Sigmoid colon (tissue), 7 donors: ENCODE measurements around the gene RIMKLB. TPM values are rescaled to one million over a fixed set of nuclear protein-coding genes. Genes with fewer than 3 reads are reported as not detected.
"Not testable (repeated sequence)": the region's sequence is repeated elsewhere in the genome, so short reads cannot be mapped to it uniquely, and the experiment has no call there.

Experiments
- DNase-seq: peaks from one replicate; pipeline ENCODE4 v3.0.0-alpha.2; 2019
- H3K27ac ChIP-seq, 4 donors: fragments of 200-600 bp; sonication (generic); one replicate each; pipeline ENCODE4 v1.5.1; 2016 to 2019; ENCODE audit warnings: mild to moderate bottlenecking in 1 of 4
- H3K27me3 ChIP-seq, 3 donors: fragments of 200-600 bp; sonication (generic); one replicate each; pipeline ENCODE4 v1.5.1; 2019; ENCODE audit warnings: mild to moderate bottlenecking in 1 of 3
- H3K36me3 ChIP-seq, 4 donors: fragments of 200-600 bp; sonication (generic); one replicate each; pipeline ENCODE4 v1.5.1; 2016 to 2019
- H3K4me1 ChIP-seq, 4 donors: fragments of 200-600 bp; sonication (generic); one replicate each; pipeline ENCODE4 v1.5.1; 2017 to 2019
- H3K4me3 ChIP-seq, 4 donors: fragments of 200-600 bp; sonication (generic); one replicate each; pipeline ENCODE4 v1.5.1; 2017 to 2019; ENCODE audit warnings: mild to moderate bottlenecking in 2 of 4, moderate library complexity in 1 of 4
- H3K9me3 ChIP-seq, 4 donors: fragments of 200-600 bp in 3 of 4; sonication (generic) in 3 of 4; one replicate each; pipeline versions ENCODE4 v1.5.1 to v1.6.1; 2013 to 2019
- CTCF ChIP-seq, 4 experiments: fragments of 450-650 bp in 3 of 4; fragments of 200-600 bp in 1 of 4; IDR thresholded peaks; one replicate each; pipeline ENCODE4 v1.5.1; 2016 to 2019; ENCODE audit warnings: antibody characterized with exemption in 4 of 4, mild to moderate bottlenecking in 3 of 4, moderate library complexity in 2 of 4
- EP300 ChIP-seq, 4 donors: sonication (generic); formaldehyde crosslinking; IDR thresholded peaks; one replicate each; pipeline ENCODE4 v1.6.1; 2017; ENCODE audit warnings: antibody characterized with exemption in 4 of 4
- POLR2A ChIP-seq, 2 donors: fragments of 450-650 bp; IDR thresholded peaks; one replicate each; pipeline ENCODE4 v1.6.1; 2016; ENCODE audit warnings: antibody characterized with exemption in 2 of 2, mild to moderate bottlenecking in 2 of 2, moderate library complexity in 2 of 2
- POLR2AphosphoS5 ChIP-seq, 4 donors: sonication (generic); formaldehyde crosslinking; IDR thresholded peaks; one replicate each; pipeline ENCODE4 v1.6.1; 2017; ENCODE audit warnings: antibody characterized with exemption in 4 of 4
- WGBS, 2 donors: extraction: QIAGEN DNeasy Blood & Tissue Kit; methylation state at CpG; one replicate each; pipeline ENCODE4 v1.1.7; 2013; 5-methylcytosine and 5-hydroxymethylcytosine counted together
- intact Hi-C: fragments of 100-400 bp; cut with DNase I; formaldehyde crosslinking; loops from one replicate; pipeline ENCODE4 v1.15.1; 2023
- polyA plus RNA-seq, 3 donors: library from polyadenylated mRNA; stranded (reverse); fragments of 200-250 nt; gene quantifications; one replicate each; pipeline ENCODE4 v1.2.3, GENCODE V29; 2013
- total RNA-seq, 4 donors: library from RNA; depleted of rRNA; stranded (reverse); fragments of >200 nt; gene quantifications; one replicate each; pipeline ENCODE4 v1.1.0, GENCODE V29; 2016
- donor health status: healthy with polysubstance abuse.
- donor health status: Bipolar disorder and iron deficiency.
- donor health status: healthy.

The RIMKLB gene
- total and polyA plus RNA-seq, 7 donors, result 0.23 to 60.4 (median 52.3) TPM

- WGBS, 2 donors, result 91% methylated on average over 8 of the region's 8 CpGs
- H3K4me3 ChIP-seq, H3K9me3 ChIP-seq, intact Hi-C loops, H3K36me3 ChIP-seq, DNase-seq, H3K27ac ChIP-seq, H3K27me3 ChIP-seq: not testable (repeated sequence)
- H3K4me1 ChIP-seq, result peaks cover 0 to 16% (median 13%) of the 10 kb centered on the region in 4 donors
Observed at GRCh38 chr12:8766121-8766520, 68.3 kb downstream of the RIMKLB start.

GRCh38 chr12:8770499-8770898 lies 72.7 kb downstream of the RIMKLB start:
- WGBS, 2 donors, result 91 to 94% methylated on average over 2 of the region's 2 CpGs
- TF ChIP-seq POLR2A (IDR thresholded peaks at IDR 0.05), result no peak
- no peak for TF ChIP-seq CTCF (IDR thresholded peaks at IDR 0.05)
- TF ChIP-seq POLR2AphosphoS5 (IDR thresholded peaks at IDR 0.05), result no peak
- no peak for TF ChIP-seq EP300 (IDR thresholded peaks at IDR 0.05)
- H3K27ac ChIP-seq, result no peak overlapping the region
- no peaks in the 10 kb centered on the region for H3K27me3 ChIP-seq
- intact Hi-C loops, result no loop called here
- H3K36me3 ChIP-seq, result peaks cover 0 to 21% (median 0%) of the 10 kb centered on the region in 4 donors
- peaks cover 0 to 9% (median 3%) of the 10 kb centered on the region in 4 donors for H3K4me1 ChIP-seq
- no peak for DNase-seq
- no peaks in the 10 kb centered on the region for H3K9me3 ChIP-seq
- H3K4me3 ChIP-seq, result no peak overlapping the region

DNA sequence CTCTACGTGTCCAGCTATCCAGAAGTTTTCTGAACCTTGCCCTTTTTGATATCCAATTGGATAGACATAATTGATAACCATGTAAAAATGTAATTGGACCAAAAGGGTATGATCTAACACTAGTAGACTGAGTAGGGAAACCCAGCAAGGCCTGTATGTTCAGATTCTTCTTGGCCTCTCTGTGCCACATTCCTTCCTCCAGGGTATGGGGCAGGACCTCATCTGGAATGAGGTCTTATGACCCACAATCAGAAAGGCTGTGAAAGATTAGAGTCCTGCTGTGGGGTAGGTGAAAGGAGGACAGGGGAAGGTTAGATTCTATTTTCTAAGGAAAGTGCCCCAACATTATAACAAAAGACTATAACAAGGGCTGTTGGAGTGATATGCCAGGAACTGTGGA lies 73.3 kb downstream of the RIMKLB start:
- TF ChIP-seq EP300 (IDR thresholded peaks at IDR 0.05), result no peak
- no peak for TF ChIP-seq CTCF (IDR thresholded peaks at IDR 0.05)
- TF ChIP-seq POLR2A (IDR thresholded peaks at IDR 0.05), result no peak
- TF ChIP-seq POLR2AphosphoS5 (IDR thresholded peaks at IDR 0.05), result no peak
- WGBS, 2 donors, result 92 to 95% methylated on average over 1 of the region's 1 CpG
- Histone ChIP-seq H3K27me3 (no peaks in the 10 kb centered on the region), H3K9me3 (no peaks in the 10 kb centered on the region), H3K4me1 (peaks cover 0 to 9% (median 3%) of the 10 kb centered on the region in 4 donors), H3K36me3 (peaks cover 0 to 25% (median 0%) of the 10 kb centered on the region in 4 donors), H3K4me3 (no peak overlapping the region), H3K27ac (no peak overlapping the region)
- DNase-seq, result no peak
- intact Hi-C loops, result no loop called here

DNA sequence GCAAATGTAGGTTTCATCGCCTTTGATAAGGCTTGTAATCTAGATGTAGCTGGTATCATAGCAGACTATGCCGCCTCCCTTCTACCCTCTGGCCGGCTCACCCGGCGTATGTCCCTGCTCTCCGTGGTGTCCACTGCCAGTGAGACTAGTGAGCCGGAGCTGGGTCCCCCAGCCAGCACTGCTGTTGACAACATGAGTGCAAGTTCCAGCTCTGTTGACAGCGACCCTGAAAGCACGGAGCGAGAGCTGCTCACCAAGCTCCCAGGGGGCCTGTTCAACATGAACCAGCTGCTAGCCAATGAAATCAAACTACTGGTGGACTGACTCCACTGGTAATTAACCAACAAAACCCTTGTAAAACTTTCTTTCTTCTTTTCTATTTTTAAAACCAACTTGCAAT lies 75.7 kb downstream of the RIMKLB start:
- Histone ChIP-seq H3K27ac (no peak overlapping the region), H3K36me3 (peaks cover 0 to 25% (median 0%) of the 10 kb centered on the region in 4 donors), H3K27me3 (no peaks in the 10 kb centered on the region), H3K4me3 (no peak overlapping the region), H3K9me3 (no peaks in the 10 kb centered on the region), H3K4me1 (peaks cover 0 to 9% (median 3%) of the 10 kb centered on the region in 4 donors)
- TF ChIP-seq EP300 (IDR thresholded peaks at IDR 0.05), result no peak
- no peak for TF ChIP-seq POLR2A (IDR thresholded peaks at IDR 0.05)
- no peak for TF ChIP-seq POLR2AphosphoS5 (IDR thresholded peaks at IDR 0.05)
- TF ChIP-seq CTCF (IDR thresholded peaks at IDR 0.05), result no peak
- intact Hi-C loops, result no loop called here
- WGBS, 2 donors, result 87 to 95% methylated on average over 10 of the region's 10 CpGs
- no peak for DNase-seq

- DNase-seq, result no peak
- Histone ChIP-seq H3K4me1 (peaks cover 0 to 8% (median 3%) of the 10 kb centered on the region in 4 donors), H3K36me3 (peaks cover 0 to 22% (median 4%) of the 10 kb centered on the region in 4 donors), H3K4me3 (no peak overlapping the region), H3K27me3 (no peaks in the 10 kb centered on the region), H3K9me3 (no peaks in the 10 kb centered on the region), H3K27ac (no peak overlapping the region)
- intact Hi-C loops, result no loop called here
- no peak for TF ChIP-seq POLR2A (IDR thresholded peaks at IDR 0.05)
- TF ChIP-seq CTCF (IDR thresholded peaks at IDR 0.05), result no peak
- no peak for TF ChIP-seq EP300 (IDR thresholded peaks at IDR 0.05)
- TF ChIP-seq POLR2AphosphoS5 (IDR thresholded peaks at IDR 0.05), result no peak
- 83 to 91% methylated on average over 4 of the region's 4 CpGs for WGBS, 2 donors
Observed at GRCh38 chr12:8779281-8779680, 81.5 kb downstream of the RIMKLB start.
